ENCODE results near the gene ACADL. TPM values are rescaled to one million over a fixed set of nuclear protein-coding genes. Genes with fewer than 3 reads are reported as not detected.
A peak's percentile ranks its signal among the peaks of the same experiment; 100 is the strongest.

Gene ACADL
- total and polyA plus RNA-seq, 4 donors = 1.9 to 22.3 (median 15.2) TPM

DNA sequence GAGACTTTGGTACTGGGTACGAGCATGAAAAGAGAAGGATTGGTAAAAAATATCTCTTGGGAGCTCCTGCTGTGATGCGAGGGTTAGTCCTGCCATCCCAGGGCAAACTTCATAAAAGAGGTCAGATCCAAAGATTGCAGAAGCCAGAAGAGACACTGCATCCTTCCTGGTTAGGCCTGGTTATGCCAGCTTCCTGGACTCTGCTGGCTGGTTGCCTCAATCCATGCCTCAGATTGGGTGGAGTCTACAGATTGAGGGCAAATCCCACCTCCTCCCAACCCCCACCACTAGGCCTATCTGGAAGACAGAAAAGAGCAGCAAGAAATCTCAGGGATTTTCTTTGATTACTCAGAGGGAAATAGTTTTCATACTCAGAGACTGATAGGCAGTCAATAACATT, 5.3 kb upstream of the ACADL start:
- no peak overlapping the region for H3K9ac ChIP-seq (ENCODE audit: low read depth in 1 of 2, low read length in 2 of 2)
- no peaks in the 10 kb centered on the region for H3K36me3 ChIP-seq (ENCODE audit: control insufficient read depth in 4 of 4, insufficient read depth in 3 of 4, low read depth in 1 of 4, low read length in 3 of 4)
- peak overlapping the region in 1 of 2 donors; percentile 36 for H3K27ac ChIP-seq (ENCODE audit: low read depth in 1 of 2, low read length in 2 of 2)
- H3K9me3 ChIP-seq (ENCODE audit: control insufficient read depth in 4 of 4, low read length in 3 of 4) = no peaks in the 10 kb centered on the region
- H3K27me3 ChIP-seq (ENCODE audit: control insufficient read depth in 4 of 4, insufficient read depth in 4 of 4, low read length in 3 of 4) = no peaks in the 10 kb centered on the region
- TF ChIP-seq, protein P1, sequence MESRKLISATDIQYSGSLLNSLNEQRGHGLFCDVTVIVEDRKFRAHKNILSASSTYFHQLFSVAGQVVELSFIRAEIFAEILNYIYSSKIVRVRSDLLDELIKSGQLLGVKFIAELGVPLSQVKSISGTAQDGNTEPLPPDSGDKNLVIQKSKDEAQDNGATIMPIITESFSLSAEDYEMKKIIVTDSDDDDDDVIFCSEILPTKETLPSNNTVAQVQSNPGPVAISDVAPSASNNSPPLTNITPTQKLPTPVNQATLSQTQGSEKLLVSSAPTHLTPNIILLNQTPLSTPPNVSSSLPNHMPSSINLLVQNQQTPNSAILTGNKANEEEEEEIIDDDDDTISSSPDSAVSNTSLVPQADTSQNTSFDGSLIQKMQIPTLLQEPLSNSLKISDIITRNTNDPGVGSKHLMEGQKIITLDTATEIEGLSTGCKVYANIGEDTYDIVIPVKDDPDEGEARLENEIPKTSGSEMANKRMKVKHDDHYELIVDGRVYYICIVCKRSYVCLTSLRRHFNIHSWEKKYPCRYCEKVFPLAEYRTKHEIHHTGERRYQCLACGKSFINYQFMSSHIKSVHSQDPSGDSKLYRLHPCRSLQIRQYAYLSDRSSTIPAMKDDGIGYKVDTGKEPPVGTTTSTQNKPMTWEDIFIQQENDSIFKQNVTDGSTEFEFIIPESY (IDR thresholded peaks at IDR 0.05) = no peak
- TF ChIP-seq, protein P2, sequence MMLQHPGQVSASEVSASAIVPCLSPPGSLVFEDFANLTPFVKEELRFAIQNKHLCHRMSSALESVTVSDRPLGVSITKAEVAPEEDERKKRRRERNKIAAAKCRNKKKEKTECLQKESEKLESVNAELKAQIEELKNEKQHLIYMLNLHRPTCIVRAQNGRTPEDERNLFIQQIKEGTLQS (IDR thresholded peaks at IDR 0.05) = no peak
- TF ChIP-seq MAX (IDR thresholded peaks at IDR 0.05) (no peak), EGR1 (IDR thresholded peaks at IDR 0.05; ENCODE audit: low read depth in 2 of 2) (no peak), RAD21 (IDR thresholded peaks at IDR 0.05) (no peak), GABPA (IDR thresholded peaks at IDR 0.05 in 1 of 2, conservative IDR thresholded peaks at IDR 0.05 in 1 of 2) (no peak), YY1 (IDR thresholded peaks at IDR 0.05) (no peak), HNF4G (IDR thresholded peaks at IDR 0.05) (no peak), JUND (IDR thresholded peaks at IDR 0.05) (no peak), RXRA (IDR thresholded peaks at IDR 0.05) (no peak), FOXA1 (IDR thresholded peaks at IDR 0.05) (no peak), TAF1 (conservative IDR thresholded peaks at IDR 0.05) (no peak), NR2F2 (IDR thresholded peaks at IDR 0.05) (no peak), FOXA2 (IDR thresholded peaks at IDR 0.05) (no peak)
- TF ChIP-seq, protein P3, sequence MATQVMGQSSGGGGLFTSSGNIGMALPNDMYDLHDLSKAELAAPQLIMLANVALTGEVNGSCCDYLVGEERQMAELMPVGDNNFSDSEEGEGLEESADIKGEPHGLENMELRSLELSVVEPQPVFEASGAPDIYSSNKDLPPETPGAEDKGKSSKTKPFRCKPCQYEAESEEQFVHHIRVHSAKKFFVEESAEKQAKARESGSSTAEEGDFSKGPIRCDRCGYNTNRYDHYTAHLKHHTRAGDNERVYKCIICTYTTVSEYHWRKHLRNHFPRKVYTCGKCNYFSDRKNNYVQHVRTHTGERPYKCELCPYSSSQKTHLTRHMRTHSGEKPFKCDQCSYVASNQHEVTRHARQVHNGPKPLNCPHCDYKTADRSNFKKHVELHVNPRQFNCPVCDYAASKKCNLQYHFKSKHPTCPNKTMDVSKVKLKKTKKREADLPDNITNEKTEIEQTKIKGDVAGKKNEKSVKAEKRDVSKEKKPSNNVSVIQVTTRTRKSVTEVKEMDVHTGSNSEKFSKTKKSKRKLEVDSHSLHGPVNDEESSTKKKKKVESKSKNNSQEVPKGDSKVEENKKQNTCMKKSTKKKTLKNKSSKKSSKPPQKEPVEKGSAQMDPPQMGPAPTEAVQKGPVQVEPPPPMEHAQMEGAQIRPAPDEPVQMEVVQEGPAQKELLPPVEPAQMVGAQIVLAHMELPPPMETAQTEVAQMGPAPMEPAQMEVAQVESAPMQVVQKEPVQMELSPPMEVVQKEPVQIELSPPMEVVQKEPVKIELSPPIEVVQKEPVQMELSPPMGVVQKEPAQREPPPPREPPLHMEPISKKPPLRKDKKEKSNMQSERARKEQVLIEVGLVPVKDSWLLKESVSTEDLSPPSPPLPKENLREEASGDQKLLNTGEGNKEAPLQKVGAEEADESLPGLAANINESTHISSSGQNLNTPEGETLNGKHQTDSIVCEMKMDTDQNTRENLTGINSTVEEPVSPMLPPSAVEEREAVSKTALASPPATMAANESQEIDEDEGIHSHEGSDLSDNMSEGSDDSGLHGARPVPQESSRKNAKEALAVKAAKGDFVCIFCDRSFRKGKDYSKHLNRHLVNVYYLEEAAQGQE (IDR thresholded peaks at IDR 0.05) = no peak
- DNase-seq (ENCODE audit: low spot score) = no peak
- no peak overlapping the region for H3K4me3 ChIP-seq (ENCODE audit: low read depth in 1 of 3, low read length in 3 of 3)
- H3K4me1 ChIP-seq (ENCODE audit: control insufficient read depth in 4 of 4, insufficient read depth in 4 of 4, low read length in 3 of 4) = peaks cover 3 to 29% (median 14%) of the 10 kb centered on the region in 4 donors
- WGBS = 63% methylated on average over 2 of the region's 2 CpGs

DNA sequence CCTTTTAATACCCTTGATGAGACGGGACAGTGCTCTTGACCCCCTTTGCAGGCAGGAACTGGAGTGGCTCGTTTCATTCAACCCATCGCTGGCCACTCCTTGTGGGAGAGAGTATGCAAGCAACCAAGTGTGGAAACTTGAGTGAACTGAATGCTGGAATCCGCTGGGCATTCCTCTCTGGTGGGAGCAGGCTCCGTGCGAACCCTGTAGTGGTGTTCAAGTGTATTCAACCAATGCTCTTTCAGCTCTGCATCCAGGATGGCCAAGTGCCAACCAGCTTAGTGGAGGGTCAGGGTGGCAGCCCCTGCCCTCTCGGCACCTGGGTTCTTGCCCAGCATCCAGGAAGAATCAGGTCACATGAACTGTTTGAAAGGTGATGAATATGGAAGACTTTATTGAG, 3.3 kb upstream of the ACADL start:
- TF ChIP-seq, protein P4, sequence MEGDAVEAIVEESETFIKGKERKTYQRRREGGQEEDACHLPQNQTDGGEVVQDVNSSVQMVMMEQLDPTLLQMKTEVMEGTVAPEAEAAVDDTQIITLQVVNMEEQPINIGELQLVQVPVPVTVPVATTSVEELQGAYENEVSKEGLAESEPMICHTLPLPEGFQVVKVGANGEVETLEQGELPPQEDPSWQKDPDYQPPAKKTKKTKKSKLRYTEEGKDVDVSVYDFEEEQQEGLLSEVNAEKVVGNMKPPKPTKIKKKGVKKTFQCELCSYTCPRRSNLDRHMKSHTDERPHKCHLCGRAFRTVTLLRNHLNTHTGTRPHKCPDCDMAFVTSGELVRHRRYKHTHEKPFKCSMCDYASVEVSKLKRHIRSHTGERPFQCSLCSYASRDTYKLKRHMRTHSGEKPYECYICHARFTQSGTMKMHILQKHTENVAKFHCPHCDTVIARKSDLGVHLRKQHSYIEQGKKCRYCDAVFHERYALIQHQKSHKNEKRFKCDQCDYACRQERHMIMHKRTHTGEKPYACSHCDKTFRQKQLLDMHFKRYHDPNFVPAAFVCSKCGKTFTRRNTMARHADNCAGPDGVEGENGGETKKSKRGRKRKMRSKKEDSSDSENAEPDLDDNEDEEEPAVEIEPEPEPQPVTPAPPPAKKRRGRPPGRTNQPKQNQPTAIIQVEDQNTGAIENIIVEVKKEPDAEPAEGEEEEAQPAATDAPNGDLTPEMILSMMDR (IDR thresholded peaks at IDR 0.05; ENCODE audit: low read depth, low read length, missing input control) = no peak
- no peak for TF ChIP-seq FOXA1 (IDR thresholded peaks at IDR 0.05)
- no peak for TF ChIP-seq EGR1 (IDR thresholded peaks at IDR 0.05; ENCODE audit: low read depth in 2 of 2)
- no peak for TF ChIP-seq GABPA (IDR thresholded peaks at IDR 0.05 in 1 of 2, conservative IDR thresholded peaks at IDR 0.05 in 1 of 2)
- TF ChIP-seq, protein P3 (IDR thresholded peaks at IDR 0.05) = no peak
- no peak for TF ChIP-seq RXRA (IDR thresholded peaks at IDR 0.05)
- no peak for TF ChIP-seq YY1 (IDR thresholded peaks at IDR 0.05)
- TF ChIP-seq MAX (IDR thresholded peaks at IDR 0.05) = no peak
- Histone ChIP-seq H3K9me3 (ENCODE audit: control insufficient read depth in 4 of 4, low read length in 3 of 4) (no peaks in the 10 kb centered on the region), H3K4me3 (ENCODE audit: low read depth in 1 of 3, low read length in 3 of 3) (no peak overlapping the region), H3K27me3 (ENCODE audit: control insufficient read depth in 4 of 4, insufficient read depth in 4 of 4, low read length in 3 of 4) (no peaks in the 10 kb centered on the region), H3K4me1 (ENCODE audit: control insufficient read depth in 4 of 4, insufficient read depth in 4 of 4, low read length in 3 of 4) (peaks cover 5 to 39% (median 21%) of the 10 kb centered on the region in 4 donors), H3K9ac (ENCODE audit: low read depth in 1 of 2, low read length in 2 of 2) (no peak overlapping the region), H3K27ac (ENCODE audit: low read depth in 1 of 2, low read length in 2 of 2) (no peak overlapping the region), H3K36me3 (ENCODE audit: control insufficient read depth in 4 of 4, insufficient read depth in 3 of 4, low read depth in 1 of 4, low read length in 3 of 4) (no peaks in the 10 kb centered on the region)
- 88% methylated on average over 7 of the region's 7 CpGs for WGBS
- no peak for DNase-seq (ENCODE audit: low spot score)
